GM23248 (cell line): Measurements from ENCODE around the gene RASAL2.

ENCODE experiments used
- EZH2 ChIP-seq: fragments of 200-600 bp; sonication (generic); IDR thresholded peaks from 2 replicates; pipeline ENCODE4 v1.6.1; 2018; ENCODE audit warnings: antibody characterized with exemption, mild to moderate bottlenecking; ENCODE audit not compliant: insufficient read depth, poor library complexity, severe bottlenecking
- EZH2phosphoT487 ChIP-seq: fragments of 200-600 bp; sonication (generic); IDR thresholded peaks from 2 replicates; pipeline ENCODE4 v1.6.1; 2018; ENCODE audit warnings: antibody characterized with exemption, moderate library complexity, mild to moderate bottlenecking, low read depth; ENCODE audit not compliant: insufficient read depth

- TF ChIP-seq EZH2: no peak
- no peak for TF ChIP-seq EZH2phosphoT487
These were observed 41.0 kb upstream of the RASAL2 start for GRCh38 chr1:178052650-178053461.
